MM.1S (cell line): ENCODE results near the gene STYK1.

Experiments
- DNase-seq: peaks from one replicate; pipeline ENCODE4 v3.0.0-alpha.2; 2015
- H2AFZ ChIP-seq: fragments of 300-600 bp; sonication (generic); 2 replicates; pipeline ENCODE4 v1.6.0; 2016; ENCODE audit warnings: antibody characterized with exemption, low read length
- H3F3A ChIP-seq: fragments of 300-600 bp; sonication (generic); 2 replicates; pipeline ENCODE4 v1.6.1; 2016; ENCODE audit warnings: mild to moderate bottlenecking, antibody characterized with exemption, low read length, moderate library complexity, mixed read lengths; ENCODE audit not compliant: insufficient read depth
- H3K27ac ChIP-seq: fragments of 300-600 bp; sonication (generic); 2 replicates; pipeline ENCODE4 v1.5.1; 2016; ENCODE audit warnings: mild to moderate bottlenecking, low read length
- H3K27me3 ChIP-seq: fragments of 300-600 bp; sonication (generic); replicated peaks from 2 replicates; pipeline ENCODE4 v1.6.0; 2016; ENCODE audit warnings: low read length; ENCODE audit not compliant: insufficient read depth
- H3K36me3 ChIP-seq: fragments of 300-600 bp; sonication (generic); replicated peaks from 2 replicates; pipeline ENCODE4 v1.6.1; 2016; ENCODE audit warnings: mild to moderate bottlenecking, low read length, mixed read lengths; ENCODE audit not compliant: insufficient read depth
- H3K4me1 ChIP-seq: fragments of 300-600 bp; sonication (generic); 2 replicates; pipeline ENCODE4 v1.6.1; 2016; ENCODE audit warnings: low read length, mixed read lengths
- H3K4me2 ChIP-seq: fragments of 300-600 bp; sonication (generic); 2 replicates; pipeline ENCODE4 v1.6.0; 2016; ENCODE audit warnings: low read depth, low read length
- H3K4me3 ChIP-seq: fragments of 300-600 bp; sonication (generic); 2 replicates; pipeline ENCODE4 v1.5.1; 2016; ENCODE audit warnings: low read length, mixed read lengths
- H3K79me2 ChIP-seq: fragments of 300-600 bp; sonication (generic); 2 replicates; pipeline ENCODE4 v1.6.1; 2016; ENCODE audit warnings: mixed run types, low read length, mixed read lengths
- H3K9ac ChIP-seq: fragments of 300-600 bp; sonication (generic); 2 replicates; pipeline ENCODE4 v1.6.1; 2016; ENCODE audit warnings: low read length, mixed read lengths
- H3K9me2 ChIP-seq: fragments of 300-600 bp; sonication (generic); replicated peaks from 2 replicates; pipeline ENCODE4 v1.6.1; 2016; ENCODE audit warnings: mild to moderate bottlenecking, low read length, mixed read lengths; ENCODE audit not compliant: insufficient read depth
- H3K9me3 ChIP-seq: fragments of 300-600 bp; sonication (generic); replicated peaks from 2 replicates; pipeline ENCODE4 v1.6.1; 2016; ENCODE audit warnings: mild to moderate bottlenecking, low read length, mixed read lengths; ENCODE audit not compliant: insufficient read depth
- H4K20me1 ChIP-seq: fragments of 300-600 bp; sonication (generic); 2 replicates; pipeline ENCODE4 v1.6.1; 2016; ENCODE audit warnings: mild to moderate bottlenecking, low read length, moderate library complexity, mixed read lengths; ENCODE audit not compliant: insufficient read depth
- CTCF ChIP-seq: fragments of 300-600 bp; sonication (generic); IDR thresholded peaks from 2 replicates; pipeline ENCODE4 v1.5.1; 2016; ENCODE audit warnings: antibody characterized with exemption, low read length, mixed read lengths
- EZH2 ChIP-seq: fragments of 300-600 bp; sonication (generic); optimal IDR thresholded peaks from 2 replicates; pipeline ENCODE3; 2017; ENCODE audit warnings: low read depth, mild to moderate bottlenecking, antibody characterized with exemption, low read length, mixed read lengths
- EZH2phosphoT487 ChIP-seq: fragments of 300-600 bp; sonication (generic); IDR thresholded peaks from 2 replicates; pipeline ENCODE4 v1.6.1; 2018; ENCODE audit warnings: antibody characterized with exemption, low read length

Gene STYK1

DNA sequence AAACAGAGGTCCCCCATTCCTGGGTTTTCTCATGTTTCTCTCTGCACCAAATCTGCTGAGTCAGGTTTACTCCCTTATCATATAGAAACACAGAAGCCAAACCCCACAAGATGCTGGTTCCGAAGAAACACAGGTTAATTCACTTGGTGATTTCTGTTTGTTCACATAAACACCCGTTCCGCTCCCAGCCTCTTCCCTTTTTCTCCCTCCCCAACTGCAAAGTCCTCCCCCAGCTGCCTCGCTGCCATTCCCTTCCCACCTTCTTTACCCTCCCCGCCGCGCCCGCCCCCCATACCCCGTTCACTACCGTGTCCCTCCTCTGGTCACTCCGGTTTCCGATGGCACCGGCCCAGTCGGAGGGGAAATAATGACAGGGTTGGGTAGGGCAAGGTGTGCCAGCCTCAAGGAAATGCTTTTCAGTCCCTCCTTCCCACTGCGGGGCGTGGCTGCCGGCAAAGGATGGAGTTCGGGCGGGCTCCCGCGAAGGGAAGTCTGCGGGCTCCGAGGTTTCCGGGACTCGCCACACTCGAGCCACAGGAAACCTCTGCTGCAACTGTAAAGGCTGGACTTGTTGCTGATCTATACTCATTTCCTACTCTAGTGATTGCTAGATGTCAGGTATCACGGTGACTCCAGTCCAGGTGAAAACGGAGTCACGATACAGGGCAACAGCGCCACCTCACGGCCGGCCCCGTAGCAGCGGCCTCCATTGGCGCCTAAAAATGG lies at the start of gene STYK1:
STYK1 (minus strand) TSS at position 394 of the 726 bp plus-strand sequence. CDS start 39,434 bp downstream, outside the sequence.
- H3K9ac ChIP-seq = no peak within 1 kb of the TSS; the same call in 1 of the 2 replicates
- no peak for TF ChIP-seq EZH2
- TF ChIP-seq EZH2phosphoT487 = no peak
- TF ChIP-seq CTCF = peak; percentile 90
- no peaks in the 10 kb centered on the region for H4K20me1 ChIP-seq
- H3K4me1 ChIP-seq = 0 out of 2 replicates have a peak, but pooled peaks cover 6% of the 10 kb centered on the region
- H3K4me2 ChIP-seq = peak within 1 kb of the TSS; percentile 64
- no peaks in the 10 kb centered on the region for H3K79me2 ChIP-seq
- no peak within 1 kb of the TSS for H3K27ac ChIP-seq
- H3K4me3 ChIP-seq = peak within 1 kb of the TSS; percentile 47
- H3K27me3 ChIP-seq = peaks cover 4% of the 10 kb centered on the region
- no peaks in the 10 kb centered on the region for H3K9me2 ChIP-seq
- H3K36me3 ChIP-seq = no peaks in the 10 kb centered on the region
- no peaks in the 10 kb centered on the region for H3K9me3 ChIP-seq
- H2AFZ ChIP-seq = peak within 1 kb of the TSS; percentile 43
- H3F3A ChIP-seq = 0 out of 2 replicates have a peak, but pooled peaks cover 4% of the 10 kb centered on the region
- DNase-seq = peak; percentile 90

GRCh38 chr12:10722905-10723746 lies 49.3 kb upstream of the STYK1 start, which contains the start of gene YBX3:
YBX3 (minus strand) TSS chr12:10723323; CDS start chr12:10723111, 212 bp downstream.
- no peaks in the 10 kb centered on the region for H3K9me3 ChIP-seq
- H3K27me3 ChIP-seq = 0 out of 2 replicates have a peak, but pooled peaks cover 7% of the 10 kb centered on the region
- TF ChIP-seq CTCF (no peak), EZH2 (no peak), EZH2phosphoT487 (no peak)
- peak within 1 kb of the TSS; percentile 95 for H3K4me3 ChIP-seq
- DNase-seq = peak; percentile 81
- H3K79me2 ChIP-seq = peaks cover 46% of the 10 kb centered on the region
- H3K4me2 ChIP-seq = peak within 1 kb of the TSS; percentile 46
- H3K9ac ChIP-seq = peak within 1 kb of the TSS; percentile 93
- H4K20me1 ChIP-seq = 0 out of 2 replicates have a peak, but pooled peaks cover 5% of the 10 kb centered on the region
- no peaks in the 10 kb centered on the region for H3F3A ChIP-seq
- H3K27ac ChIP-seq = peak within 1 kb of the TSS; percentile 60; the same call in 1 of the 2 replicates
- H3K4me1 ChIP-seq = peaks cover 21% of the 10 kb centered on the region
- H2AFZ ChIP-seq = peak within 1 kb of the TSS; percentile 74
- H3K9me2 ChIP-seq = no peaks in the 10 kb centered on the region
- H3K36me3 ChIP-seq = no peaks in the 10 kb centered on the region

- 0 out of 2 replicates have a peak, but pooled peaks cover 5% of the 10 kb centered on the region for H4K20me1 ChIP-seq
- H3K4me3 ChIP-seq = peak overlapping the region; percentile 95
- H3K9ac ChIP-seq = peak overlapping the region; percentile 93
- no peaks in the 10 kb centered on the region for H3F3A ChIP-seq
- DNase-seq = peak; percentile 47
- H3K27me3 ChIP-seq = 0 out of 2 replicates have a peak, but pooled peaks cover 7% of the 10 kb centered on the region
- no peaks in the 10 kb centered on the region for H3K36me3 ChIP-seq
- TF ChIP-seq EZH2 (no peak), CTCF (peak; percentile 20; the same call in 1 of the 2 replicates)
- H2AFZ ChIP-seq = peak overlapping the region; percentile 74
- H3K4me1 ChIP-seq = peaks cover 21% of the 10 kb centered on the region
- H3K4me2 ChIP-seq = peak overlapping the region; percentile 46
- no peaks in the 10 kb centered on the region for H3K9me3 ChIP-seq
- peaks cover 52% of the 10 kb centered on the region for H3K79me2 ChIP-seq
- H3K9me2 ChIP-seq = no peaks in the 10 kb centered on the region
- peak overlapping the region; percentile 60; the same call in 1 of the 2 replicates for H3K27ac ChIP-seq
These were observed 48.7 kb upstream of the STYK1 start for GRCh38 chr12:10722502-10722904.
